K562 (cell line): ENCODE data around the gene DTL. TPM values are rescaled to one million over a fixed set of nuclear protein-coding genes. Genes with fewer than 3 reads are reported as not detected.

Experiments
- ATAC-seq: fragments of 200-7000 bp; cut with Tn5 transposase; 3 replicates; pipeline ENCODE4 v1.9.1; 2020; ENCODE audit warnings: moderate library complexity
- BruUV-seq: library from RNA; stranded (reverse); fragments of 400-500 nt; replicated peaks from 2 replicates; lab custom pipeline; 2021; lab: Mats Ljungman, UMichigan
- CTCF ChIA-PET: fragments of 300-600 bp; formaldehyde crosslinking; extraction: SDS; loops from one replicate; lab custom pipeline; 2021; ENCODE audit warnings: low intra/inter-chr PET ratio; lab: Yijun Ruan, JAX
- POLR2A ChIA-PET: fragments of 300-600, 350-650 bp; sonication (Branson Sonifier 250); formaldehyde crosslinking; extraction: SDS; loops from one replicate; lab custom pipeline; 2021; ENCODE audit warnings: antibody characterized with exemption, inconsistent platforms; lab: Yijun Ruan, JAX
- DNase-seq, 4 experiments: peaks; one replicate each; pipeline versions ENCODE4 v3.0.0 to v3.0.0-alpha.2; 2011 to 2018; ENCODE audit warnings: low spot score in 3 of 4, mixed read lengths in 3 of 4; ENCODE audit errors: extremely low read depth in 1 of 4
- FAIRE-seq: peaks from 2 replicates; lab custom pipeline; 2011; peaks lifted over from hg19 to GRCh38; lab: Jason Lieb, UNC
- H2AFZ ChIP-seq: 2 replicates; pipeline ENCODE4 v1.6.0; 2011; ENCODE audit warnings: low read depth, low read length, control low read depth, inconsistent platforms
- H3K27ac ChIP-seq: fragments of 200-600 bp; 3 replicates; pipeline ENCODE4 v1.8.0; 2011; ENCODE audit warnings: low read depth, mild to moderate bottlenecking, control low read depth, inconsistent platforms, low read length, moderate library complexity, mixed read lengths; ENCODE audit errors: extremely low read depth
- H3K27me3 ChIP-seq, 2 experiments: fragments of 300-600 bp in 1 of 2; 2 replicates in 1 of 2; 3 replicates in 1 of 2; pipeline versions ENCODE4 v1.6.0 to v1.8.0; 2011; ENCODE audit warnings: inconsistent platforms in 2 of 2, low read length in 2 of 2, mild to moderate bottlenecking in 1 of 2, mixed read lengths in 1 of 2, moderate library complexity in 1 of 2; ENCODE audit not compliant: control insufficient read depth in 2 of 2, insufficient read depth in 2 of 2
- H3K36me3 ChIP-seq: fragments of 300-600 bp; 3 replicates; pipeline ENCODE4 v1.8.0; 2011; ENCODE audit warnings: mild to moderate bottlenecking, low read length, inconsistent platforms; ENCODE audit not compliant: control insufficient read depth, insufficient read depth
- H3K4me1 ChIP-seq, 2 experiments: fragments of 200-600 bp in 1 of 2; replicated peaks in 1 of 2; 2 replicates in 1 of 2; 3 replicates in 1 of 2; pipeline versions ENCODE4 v1.5.1 to v1.8.0; 2011; ENCODE audit warnings: inconsistent platforms in 2 of 2, low read length in 2 of 2, mild to moderate bottlenecking in 1 of 2, mixed read lengths in 1 of 2, moderate library complexity in 1 of 2; ENCODE audit not compliant: control insufficient read depth in 2 of 2, insufficient read depth in 2 of 2
- H3K4me2 ChIP-seq: 2 replicates; pipeline ENCODE4 v1.6.1; 2011; ENCODE audit warnings: low read length, control low read depth, inconsistent platforms, mixed read lengths; ENCODE audit not compliant: insufficient read depth
- H3K4me3 ChIP-seq: fragments of 200-600 bp; sonication (generic), shearing (Covaris generic); 2 replicates; pipeline ENCODE4 v1.5.1; 2016; ENCODE audit warnings: control low read depth, inconsistent platforms
- H3K79me2 ChIP-seq: fragments of 200-600 bp; 3 replicates; pipeline ENCODE4 v1.8.0; 2011; ENCODE audit warnings: low read length, inconsistent platforms; ENCODE audit not compliant: control insufficient read depth, insufficient read depth
- H3K9ac ChIP-seq, 2 experiments: 2 replicates each; pipeline versions ENCODE4 v1.6.0 to v1.6.1; 2011; ENCODE audit warnings: low read depth in 2 of 2, low read length in 2 of 2, control low read depth in 1 of 2, inconsistent platforms in 1 of 2, mild to moderate bottlenecking in 1 of 2, mixed read lengths in 1 of 2; ENCODE audit not compliant: insufficient read depth in 1 of 2
- H3K9me1 ChIP-seq: one replicate; pipeline ENCODE4 v1.6.0; 2011; ENCODE audit warnings: inconsistent platforms, mild to moderate bottlenecking, low read length, moderate library complexity; ENCODE audit not compliant: control insufficient read depth, insufficient read depth
- H3K9me3 ChIP-seq: replicated peaks from 2 replicates; pipeline ENCODE4 v1.5.1; 2011; ENCODE audit warnings: low read depth, low read length, inconsistent platforms; ENCODE audit not compliant: control insufficient read depth, insufficient read depth
- H4K20me1 ChIP-seq: replicated peaks from 2 replicates; pipeline ENCODE4 v1.6.1; 2011; ENCODE audit warnings: low read length, inconsistent platforms, mixed read lengths; ENCODE audit not compliant: control insufficient read depth, insufficient read depth
- BRF1 ChIP-seq: IDR thresholded peaks from 3 replicates; pipeline ENCODE4 v1.6.1; 2011; ENCODE audit warnings: borderline replicate concordance, mild to moderate bottlenecking; ENCODE audit not compliant: insufficient read length; ENCODE audit errors: extremely low read depth
- CBX2 ChIP-seq: fragments of 200-600 bp; sonication (generic); IDR thresholded peaks from one replicate; pipeline ENCODE4 v1.6.1; 2012; ENCODE audit warnings: mild to moderate bottlenecking, low read length, inconsistent platforms; ENCODE audit not compliant: insufficient read depth, poor library complexity, severe bottlenecking
- ELF4 ChIP-seq: fragments of 450-650 bp; formaldehyde crosslinking; IDR thresholded peaks from 2 replicates; pipeline ENCODE4 v1.4.0; 2022; ENCODE audit warnings: missing genetic modification characterization
- FOXA1 ChIP-seq: fragments of 450-650 bp; IDR thresholded peaks from 2 replicates; pipeline ENCODE4 v1.6.1; 2016; ENCODE audit warnings: mild to moderate bottlenecking, borderline replicate concordance
- MCM3 ChIP-seq: fragments of 450-650 bp; IDR thresholded peaks from 2 replicates; pipeline ENCODE4 v1.6.1; 2016
- MYC ChIP-seq, 2 experiments: fragments of 250-450 bp in 1 of 2; sonication (Bioruptor Pico) in 1 of 2; IDR thresholded peaks; 2 replicates each; pipeline versions ENCODE4 v1.5.1 to v1.6.1; 2012 to 2021; ENCODE audit warnings: low read depth in 2 of 2, borderline replicate concordance in 1 of 2, improper control_type of control experiment in 1 of 2, low read length in 1 of 2, mild to moderate bottlenecking in 1 of 2, moderate library complexity in 1 of 2
- NFIX ChIP-seq: fragments of 250-450 bp; sonication (Bioruptor Pico); IDR thresholded peaks from 2 replicates; pipeline ENCODE4 v1.4.0; 2020; ENCODE audit warnings: low read depth, mild to moderate bottlenecking, moderate library complexity
- PHF20 ChIP-seq: fragments of 450-650 bp; IDR thresholded peaks from 2 replicates; pipeline ENCODE4 v1.6.1; 2018; ENCODE audit not compliant: partially characterized antibody
- RBBP5 ChIP-seq: fragments of 200-600 bp; sonication (generic); IDR thresholded peaks from 2 replicates; pipeline ENCODE4 v1.6.1; 2012; ENCODE audit warnings: borderline replicate concordance, mild to moderate bottlenecking, low read length, control low read depth, inconsistent platforms; ENCODE audit not compliant: insufficient read depth, poor library complexity, severe bottlenecking
- RBM17 ChIP-seq: fragments of 200-400 bp; formaldehyde crosslinking; IDR thresholded peaks from 2 replicates; pipeline ENCODE4 v1.6.1; 2017; ENCODE audit warnings: low read depth, mild to moderate bottlenecking, low read length, borderline replicate concordance
- RBM25 ChIP-seq: fragments of 200-400 bp; formaldehyde crosslinking; IDR thresholded peaks from 2 replicates; pipeline ENCODE4 v1.6.1; 2018; ENCODE audit warnings: low read length, low read depth, moderate library complexity; ENCODE audit not compliant: severe bottlenecking
- SRF ChIP-seq, 2 experiments: fragments of 250-450, 450-650 bp in 1 of 2; sonication (Bioruptor Pico) in 1 of 2; sonication (generic) in 1 of 2; formaldehyde crosslinking; IDR thresholded peaks; 2 replicates each; pipeline versions ENCODE4 v1.5.0 to v1.5.1; 2020 to 2022; ENCODE audit warnings: mild to moderate bottlenecking in 1 of 2, missing genetic modification reagents in 1 of 2
- SRSF9 ChIP-seq: fragments of 200-400 bp; formaldehyde crosslinking; IDR thresholded peaks from 2 replicates; pipeline ENCODE4 v1.6.1; 2017; ENCODE audit warnings: low read depth, low read length, borderline replicate concordance
- TFAM ChIP-seq: fragments of 250-450 bp; sonication (Bioruptor Pico); conservative IDR thresholded peaks from 2 replicates; pipeline ENCODE4 v1.5.0; 2021; ENCODE audit warnings: mild to moderate bottlenecking, moderate library complexity
- ZC3H8 ChIP-seq: fragments of 450-650 bp; IDR thresholded peaks from 2 replicates; pipeline ENCODE4 v1.6.1; 2017
- ZFP91 ChIP-seq: sonication (generic); formaldehyde crosslinking; IDR thresholded peaks from 2 replicates; pipeline ENCODE4 v1.8.0; 2022; ENCODE audit warnings: mild to moderate bottlenecking, missing genetic modification reagents
- ZNF24 ChIP-seq: fragments of 450-650 bp; IDR thresholded peaks from 2 replicates; pipeline ENCODE4 v1.6.1; 2016
- ZNF584 ChIP-seq: fragments of 200-800 bp; sonication (Bioruptor generic); IDR thresholded peaks from 2 replicates; pipeline ENCODE4 v1.6.1; 2016; ENCODE audit warnings: low read depth, mild to moderate bottlenecking, missing genetic modification characterization, missing compliant biosample characterization
- ZNF696 ChIP-seq: fragments of 250-450 bp; sonication (Bioruptor Pico); conservative IDR thresholded peaks from 2 replicates; pipeline ENCODE4 v1.4.0; 2020; ENCODE audit warnings: mild to moderate bottlenecking, moderate library complexity
- WGBS: fragments of 100-300 bp; shearing (Covaris generic); methylation state at CpG from one replicate; pipeline ENCODE4 v1.1.6; 2016; ENCODE audit warnings: low coverage, mixed read lengths; ENCODE audit not compliant: insufficient coverage; ENCODE audit errors: missing lambda C conversion rate; 5-methylcytosine and 5-hydroxymethylcytosine counted together
- in situ Hi-C: fragments of 300-500 bp; cut with MboI; formaldehyde crosslinking; loops from 4 replicates; pipeline ENCODE4 v1.15.0; 2018; ENCODE audit warnings: inconsistent platforms, mixed read lengths
- intact Hi-C: fragments of 100-400 bp; cut with micrococcal nuclease; formaldehyde crosslinking; loops from 2 replicates; pipeline ENCODE4 v1.14.2; 2022
- polyA plus RNA-seq, 8 experiments: library from polyadenylated mRNA; depleted of rRNA in 4 of 8; stranded (reverse) in 5 of 8; unstranded in 3 of 8; fragments of >200 nt; fragmentation: Nextera tagmentation in 2 of 8; fragmentation: Illumina TruSeq in 1 of 8; extraction: Ambion mirVana in 2 of 8; extraction: Trizol in 1 of 8; gene quantifications; 2 replicates each; pipeline versions ENCODE4 v1.2.1 to v1.2.3, GENCODE V29; 2011 to 2014; ENCODE audit warnings: inconsistent platforms in 1 of 8, missing spikeins in 1 of 8
- total RNA-seq, 7 experiments: library from RNA; depleted of rRNA in 6 of 7; stranded (reverse); fragments of >200 nt in 6 of 7; fragmentation: Illumina TruSeq in 2 of 7; extraction: Trizol in 2 of 7; gene quantifications; 2 replicates each; pipeline versions ENCODE4 v1.2.1 to v1.2.3, GENCODE V29; 2011 to 2021; ENCODE audit warnings: low replicate concordance in 1 of 7

Gene DTL
- total and polyA plus RNA-seq, 9 of the 15 experiments (the other 6 are each of a cell fraction or from before 2014, with no cell fraction given), result 38.3 to 81.0 (median 63.2) TPM

DNA sequence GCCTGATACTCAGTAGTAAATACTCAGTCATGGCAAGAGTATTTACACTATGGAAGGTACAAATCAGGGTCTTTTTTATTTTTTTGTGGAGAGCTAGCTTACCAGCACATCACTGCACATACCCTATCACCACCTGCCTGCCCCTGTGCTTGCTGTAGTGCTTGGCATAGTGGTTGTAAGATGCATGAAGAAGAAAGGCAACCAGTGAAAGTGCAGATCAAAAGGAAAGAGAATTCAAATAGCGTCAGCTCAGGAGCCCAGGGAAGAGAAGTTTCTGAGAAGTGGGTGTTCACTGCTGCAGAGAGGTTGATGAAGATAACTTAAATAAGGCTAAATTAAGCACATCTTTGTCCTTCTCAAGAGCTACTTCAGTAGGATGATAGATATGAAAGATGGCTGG is 76.0 kb downstream of the DTL start:
- no peak for FAIRE-seq
- ChIA-PET CTCF (interaction anchor here (0.6 kb wide), 1 partner anchor 191 kb away, joined by 6 read pairs; no protein-coding TSS in a partner anchor), POLR2A (interaction anchor here (0.9 to 1.4 kb wide), 6 partner anchors 8 to 176 kb away, joined by 3 to 4 read pairs (median 4); partner anchors contain the start of gene PPP2R5A)
- WGBS, result 71% methylated on average over 1 of the region's 1 CpG
- Histone ChIP-seq H3K27ac (no peak overlapping the region), H3K27me3 (no peaks in the 10 kb centered on the region), H3K9me3 (no peaks in the 10 kb centered on the region), H3K9me1 (no peaks in the 10 kb centered on the region), H2AFZ (no peak overlapping the region), H3K36me3 (peaks cover 52% of the 10 kb centered on the region), H4K20me1 (no peaks in the 10 kb centered on the region), H3K9ac (no peak overlapping the region), H3K79me2 (no peaks in the 10 kb centered on the region), H3K4me1 (peaks cover 0 to 21% of the 10 kb centered on the region in 2 experiments; a peak in 3 of 5 replicates), H3K4me3 (no peak overlapping the region), H3K4me2 (no peak overlapping the region)
- intact Hi-C loops (no loop called here), in situ Hi-C loops (no loop called here)
- TF ChIP-seq RBM17, result no peak
- no peak for TF ChIP-seq NFIX
- no peak for TF ChIP-seq RBBP5
- no peak for TF ChIP-seq FOXA1
- no peak for TF ChIP-seq ZNF696 (CRISPR knock-in tag)
- TF ChIP-seq TFAM, result no peak
- TF ChIP-seq SRSF9, result no peak
- TF ChIP-seq RBM25, result no peak
- TF ChIP-seq PHF20, result no peak
- no peak for TF ChIP-seq BRF1
- no peak for TF ChIP-seq MYC (IDR thresholded peaks at IDR 0.05; ENCODE audit: low read depth, low read length)
- TF ChIP-seq MYC (CRISPR knock-in tag; IDR thresholded peaks at IDR 0.05; ENCODE audit: borderline replicate concordance, low read depth), result no peak
- no peak for TF ChIP-seq ZNF24
- no peak for TF ChIP-seq ZNF584 (CRISPR knock-in tag)
- no peak for TF ChIP-seq ZFP91 (CRISPR knock-in tag)
- TF ChIP-seq CBX2, result no peak
- no peak for TF ChIP-seq SRF (CRISPR knock-in tag; IDR thresholded peaks at IDR 0.05)
- TF ChIP-seq MCM3, result no peak
- no peak for TF ChIP-seq ELF4 (CRISPR knock-in tag)
- TF ChIP-seq ZC3H8, result no peak
- no peak for DNase-seq
- no peak for ATAC-seq
- no TSS peak for BruUV-seq
